HUES48 (cell line): ENCODE measurements around the gene ACYP1.

Source experiments
- H3K27ac ChIP-seq: one replicate; pipeline ENCODE4 v1.7.0; 2013; ENCODE audit warnings: low read depth, low read length, inconsistent platforms
- H3K27me3 ChIP-seq: 2 replicates; pipeline ENCODE4 v1.6.1; 2013; ENCODE audit warnings: mild to moderate bottlenecking, low read length; ENCODE audit not compliant: control insufficient read depth, insufficient read depth
- H3K36me3 ChIP-seq: 2 replicates; pipeline ENCODE4 v1.6.1; 2013; ENCODE audit warnings: low read length; ENCODE audit not compliant: control insufficient read depth, insufficient read depth
- H3K4me1 ChIP-seq: 2 replicates; pipeline ENCODE4 v1.6.1; 2013; ENCODE audit warnings: mild to moderate bottlenecking, low read length; ENCODE audit not compliant: control insufficient read depth, insufficient read depth
- H3K4me3 ChIP-seq: 2 replicates; pipeline ENCODE4 v1.5.1; 2013; ENCODE audit warnings: mild to moderate bottlenecking, low read depth, low read length
- H3K9ac ChIP-seq: 2 replicates; pipeline ENCODE4 v1.6.1; 2013; ENCODE audit warnings: mild to moderate bottlenecking, low read depth, low read length, moderate library complexity
- H3K9me3 ChIP-seq: 2 replicates; pipeline ENCODE4 v1.6.1; 2013; ENCODE audit warnings: low read length; ENCODE audit not compliant: control insufficient read depth, insufficient read depth

ACYP1 gene

GRCh38 chr14:75090353-75090752 lies 26.5 kb upstream of the ACYP1 start:
- Histone ChIP-seq H3K27ac (no peak overlapping the region), H3K9me3 (no peaks in the 10 kb centered on the region), H3K4me3 (no peak overlapping the region), H3K4me1 (peaks cover 4% of the 10 kb centered on the region), H3K27me3 (no peaks in the 10 kb centered on the region), H3K9ac (no peak overlapping the region), H3K36me3 (peaks cover 69% of the 10 kb centered on the region)

DNA sequence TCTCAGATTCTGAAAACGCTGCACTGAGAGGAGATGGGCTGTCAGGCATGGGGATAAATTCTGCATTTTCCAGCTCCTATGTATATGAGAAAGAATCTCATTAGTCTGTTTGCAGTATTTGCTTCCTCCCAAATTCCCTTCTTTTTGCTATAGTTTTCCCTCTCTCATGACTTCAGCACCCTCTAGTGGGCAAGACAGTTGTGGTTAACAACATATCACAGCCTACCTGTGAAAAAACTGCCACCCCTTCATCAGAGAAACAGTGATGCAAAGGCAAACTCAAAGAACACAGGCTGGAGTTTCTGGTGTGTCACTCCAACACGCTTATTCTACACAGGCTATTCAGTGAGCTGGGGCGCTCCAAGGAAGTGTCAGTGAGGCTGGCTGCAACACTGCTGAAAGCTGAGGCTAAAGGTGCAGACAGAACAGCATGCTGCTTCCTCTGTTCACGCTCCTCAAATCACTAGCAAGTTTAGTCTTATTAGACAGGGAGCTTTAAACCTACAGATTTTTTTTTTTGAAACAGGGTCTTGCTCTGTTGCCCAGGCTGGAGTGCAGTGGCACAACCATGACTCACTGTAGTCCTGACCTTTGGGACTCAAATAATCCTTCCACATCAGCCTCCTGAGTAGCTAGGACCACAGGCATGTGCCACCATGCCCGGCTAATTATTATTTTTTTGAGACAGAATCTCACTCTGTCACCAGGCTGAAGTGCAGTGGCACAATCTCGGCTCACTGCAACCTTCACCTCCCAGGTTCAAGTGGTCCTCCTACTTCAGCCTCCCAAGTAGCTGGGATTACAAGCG lies 24.9 kb upstream of the ACYP1 start:
- no peak overlapping the region for H3K9ac ChIP-seq
- peaks cover 69% of the 10 kb centered on the region for H3K36me3 ChIP-seq
- H3K9me3 ChIP-seq = no peaks in the 10 kb centered on the region
- H3K27ac ChIP-seq = no peak overlapping the region
- no peaks in the 10 kb centered on the region for H3K27me3 ChIP-seq
- H3K4me1 ChIP-seq = peaks cover 4% of the 10 kb centered on the region
- H3K4me3 ChIP-seq = no peak overlapping the region

GRCh38 chr14:75088153-75088552 lies 24.3 kb upstream of the ACYP1 start:
- H3K36me3 ChIP-seq = peaks cover 71% of the 10 kb centered on the region
- H3K27ac ChIP-seq = no peak overlapping the region
- no peaks in the 10 kb centered on the region for H3K27me3 ChIP-seq
- H3K9me3 ChIP-seq = no peaks in the 10 kb centered on the region
- peaks cover 4% of the 10 kb centered on the region for H3K4me1 ChIP-seq
- H3K9ac ChIP-seq = no peak overlapping the region
- no peak overlapping the region for H3K4me3 ChIP-seq

DNA sequence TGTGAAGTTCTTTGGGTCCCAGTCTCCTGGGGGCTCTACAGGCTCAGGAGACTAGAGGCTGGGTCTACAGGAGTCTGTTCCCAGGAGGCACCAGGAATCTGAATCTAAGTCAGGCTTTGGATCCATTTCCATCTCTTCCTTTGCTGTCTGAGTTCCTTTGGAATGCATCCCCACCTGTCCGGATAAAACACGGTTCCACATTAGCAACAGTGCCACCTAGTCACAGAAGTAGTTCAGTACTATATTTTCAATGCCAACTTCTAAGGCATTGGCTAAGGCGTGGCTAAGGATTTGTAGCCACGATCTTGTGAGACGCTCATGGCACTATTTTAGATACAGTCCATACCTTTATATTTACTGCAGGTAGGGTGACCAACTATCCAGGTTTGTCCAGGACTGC lies 20.7 kb upstream of the ACYP1 start:
- H3K36me3 ChIP-seq = peaks cover 61% of the 10 kb centered on the region
- H3K27me3 ChIP-seq = no peaks in the 10 kb centered on the region
- H3K9me3 ChIP-seq = no peaks in the 10 kb centered on the region

DNA sequence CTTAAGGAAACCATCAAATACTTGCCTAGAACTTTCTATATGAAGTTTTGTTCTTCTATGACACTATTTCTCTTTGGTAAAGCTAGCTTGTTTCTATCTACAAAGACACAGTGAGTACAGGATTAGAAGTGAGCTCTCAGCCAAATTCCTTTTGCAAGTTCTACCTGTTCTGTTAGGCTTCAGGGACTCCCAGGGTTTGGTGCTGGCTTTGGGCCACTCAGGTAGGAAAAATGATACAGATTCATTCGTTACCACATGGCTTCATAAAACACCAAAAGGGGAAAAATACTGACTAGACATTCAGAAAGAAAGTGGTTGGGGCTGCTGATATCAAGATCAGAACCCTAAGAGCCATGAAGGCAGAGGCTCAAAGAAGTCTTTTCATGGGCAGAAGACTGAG lies 19.4 kb upstream of the ACYP1 start:
- H3K27ac ChIP-seq = no peak overlapping the region
- H3K27me3 ChIP-seq = no peaks in the 10 kb centered on the region
- no peak overlapping the region for H3K9ac ChIP-seq
- H3K9me3 ChIP-seq = no peaks in the 10 kb centered on the region
- peaks cover 58% of the 10 kb centered on the region for H3K36me3 ChIP-seq
- H3K4me1 ChIP-seq = no peaks in the 10 kb centered on the region
- H3K4me3 ChIP-seq = no peak overlapping the region

More for the DNA sequence above, 20.7 kb upstream of the ACYP1 start:
- Histone ChIP-seq H3K27ac (no peak overlapping the region), H3K4me3 (no peak overlapping the region), H3K4me1 (no peaks in the 10 kb centered on the region), H3K9ac (no peak overlapping the region)

DNA sequence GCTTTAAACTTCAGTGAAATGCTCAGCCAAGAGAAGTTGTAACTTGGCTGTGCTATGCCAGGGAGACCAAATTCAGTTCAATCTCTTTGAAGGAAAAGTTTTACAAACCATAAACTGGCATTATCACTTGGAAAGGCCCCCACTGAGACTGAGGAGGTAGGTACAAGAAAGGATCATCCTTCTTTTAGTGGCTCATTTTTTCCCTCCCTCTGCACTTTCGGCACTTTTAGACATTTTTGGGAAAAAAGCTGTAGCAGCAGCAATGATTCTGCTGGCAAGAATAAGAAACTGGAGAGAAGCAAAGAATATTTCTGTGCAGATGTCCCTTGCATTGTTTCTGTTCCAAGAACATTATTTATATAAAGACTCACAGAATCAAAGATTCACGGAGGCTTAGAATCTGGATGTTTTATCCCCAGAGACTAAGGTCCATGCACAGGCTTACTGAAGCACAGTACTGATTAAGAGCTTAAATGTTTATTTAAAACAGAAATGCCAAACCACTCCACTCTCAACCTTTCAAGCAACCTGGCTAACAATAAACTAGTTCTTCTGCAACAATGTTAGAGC lies 17.9 kb upstream of the ACYP1 start:
- Histone ChIP-seq H3K4me1 (no peaks in the 10 kb centered on the region), H3K36me3 (peaks cover 43% of the 10 kb centered on the region), H3K9ac (no peak overlapping the region), H3K27ac (no peak overlapping the region), H3K27me3 (no peaks in the 10 kb centered on the region), H3K4me3 (no peak overlapping the region), H3K9me3 (no peaks in the 10 kb centered on the region)

DNA sequence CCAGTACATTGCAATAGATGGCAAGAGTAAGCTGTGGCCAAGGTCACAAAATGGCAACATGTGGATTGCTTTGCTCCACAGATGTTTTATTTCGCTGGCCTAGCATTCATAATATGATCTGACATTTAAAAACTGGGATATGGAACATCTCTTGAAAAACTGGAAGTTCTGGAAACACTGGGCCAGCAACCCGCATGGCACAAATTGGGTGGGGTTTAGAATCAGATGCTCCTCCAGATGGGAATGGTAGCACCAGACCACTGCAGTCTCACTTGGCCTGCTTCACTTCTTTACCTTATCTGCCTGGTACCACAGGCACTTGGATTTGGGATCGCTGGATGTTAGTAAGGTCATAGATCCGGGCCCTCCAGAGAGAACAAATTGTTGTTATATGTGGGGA lies 15.7 kb upstream of the ACYP1 start:
- Histone ChIP-seq H3K27ac (no peak overlapping the region), H3K36me3 (peaks cover 23% of the 10 kb centered on the region), H3K9me3 (no peaks in the 10 kb centered on the region), H3K4me3 (no peak overlapping the region), H3K4me1 (no peaks in the 10 kb centered on the region), H3K27me3 (no peaks in the 10 kb centered on the region), H3K9ac (no peak overlapping the region)

GRCh38 chr14:75077794-75078193 lies 14.0 kb upstream of the ACYP1 start:
- no peaks in the 10 kb centered on the region for H3K4me1 ChIP-seq
- H3K27ac ChIP-seq = no peak overlapping the region
- peaks cover 6% of the 10 kb centered on the region; the same call in 1 of the 2 replicates for H3K36me3 ChIP-seq
- no peak overlapping the region for H3K9ac ChIP-seq
- H3K4me3 ChIP-seq = no peak overlapping the region
- no peaks in the 10 kb centered on the region for H3K27me3 ChIP-seq
- no peaks in the 10 kb centered on the region for H3K9me3 ChIP-seq

GRCh38 chr14:75070383-75070782 lies 6.6 kb upstream of the ACYP1 start:
- no peak overlapping the region for H3K27ac ChIP-seq
- no peaks in the 10 kb centered on the region for H3K27me3 ChIP-seq
- H3K4me1 ChIP-seq = peaks cover 6% of the 10 kb centered on the region
- H3K4me3 ChIP-seq = 0 out of 2 replicates have a peak overlapping the region, but pooled peaks have one; percentile 84
- no peak overlapping the region for H3K9ac ChIP-seq
- H3K9me3 ChIP-seq = no peaks in the 10 kb centered on the region
- H3K36me3 ChIP-seq = no peaks in the 10 kb centered on the region

- peak overlapping the region; percentile 95 for H3K27ac ChIP-seq
- no peaks in the 10 kb centered on the region for H3K9me3 ChIP-seq
- no peak overlapping the region for H3K9ac ChIP-seq
- peaks cover 6% of the 10 kb centered on the region for H3K4me1 ChIP-seq
- H3K27me3 ChIP-seq = no peaks in the 10 kb centered on the region
- H3K4me3 ChIP-seq = peak overlapping the region; percentile 84
- no peaks in the 10 kb centered on the region for H3K36me3 ChIP-seq
Observed at GRCh38 chr14:75069811-75070145, 6.0 kb upstream of the ACYP1 start.

DNA sequence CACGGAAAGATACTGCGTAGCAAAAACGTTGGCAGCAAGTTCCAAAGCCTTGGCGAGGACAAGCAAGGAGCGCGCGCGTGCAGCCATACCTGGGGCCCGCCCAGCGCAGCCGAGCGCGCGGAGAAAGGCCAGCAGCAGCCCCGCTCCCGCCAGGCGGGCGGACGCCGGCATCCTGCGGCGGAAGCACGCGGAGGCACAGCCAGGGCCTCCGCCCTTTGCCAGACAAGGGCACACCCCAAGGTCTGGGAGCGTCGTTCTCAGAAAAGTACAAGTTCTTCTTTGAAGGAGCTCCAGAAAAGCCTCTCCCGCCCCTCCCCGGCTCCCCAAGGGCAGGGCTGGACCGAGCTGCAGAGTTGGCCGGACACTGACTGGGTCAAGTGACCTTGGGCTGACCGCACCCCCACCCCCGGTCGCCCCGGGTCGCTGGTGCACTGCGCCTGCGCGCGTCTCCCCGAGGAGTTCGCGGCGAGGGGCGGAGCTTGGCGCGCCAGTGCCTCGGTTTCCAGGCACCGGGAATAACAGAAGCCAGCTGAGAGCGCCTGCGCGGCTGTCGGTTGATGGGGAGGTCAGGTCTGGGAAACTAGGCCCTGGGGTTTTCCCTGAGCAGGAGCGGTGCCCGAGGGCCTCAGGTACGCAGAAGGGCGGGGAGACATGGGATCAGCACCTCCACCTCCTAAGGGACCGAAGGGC lies 5.4 kb upstream of the ACYP1 start, which contains the start of gene ZC2HC1C:
Gene ZC2HC1C, plus strand, starts transcription at position 521 of the 690 bp plus-strand sequence. CDS start 933 bp downstream, outside the sequence.
- Histone ChIP-seq H3K4me3 (peak within 1 kb of the TSS; percentile 84), H3K36me3 (no peaks in the 10 kb centered on the region), H3K27me3 (no peaks in the 10 kb centered on the region), H3K4me1 (peaks cover 6% of the 10 kb centered on the region), H3K9me3 (no peaks in the 10 kb centered on the region), H3K9ac (peak within 1 kb of the TSS; percentile 92), H3K27ac (peak within 1 kb of the TSS; percentile 95)
